Measurements from ENCODE around the gene LSM7.

- no peak for TF ChIP-seq CTCF (conservative IDR thresholded peaks at IDR 0.05; ENCODE audit: low read depth in 2 of 2)
- no peak for TF ChIP-seq ZNF331 (CRISPR knock-in tag; IDR thresholded peaks at IDR 0.05; ENCODE audit: low read depth)
- no peak for TF ChIP-seq POLR2AphosphoS5 (IDR thresholded peaks at IDR 0.05; ENCODE audit: low read depth)
Measured at GRCh38 chr19:2333027-2333806, 4.8 kb upstream of the LSM7 start.

Measured in GM23338 (cell line).